ENCODE data around the gene HLA-DPA1. TPM values are rescaled to one million over a fixed set of nuclear protein-coding genes. Genes with fewer than 3 reads are reported as not detected.

HLA-DPA1 gene
- total and polyA plus RNA-seq, 9 donors, result 11.4 to 18.7 (median 14.6) TPM

- WGBS (ENCODE audit: insufficient coverage), result 90% methylated on average over 2 of the region's 6 CpGs
- H3K4me3 ChIP-seq (ENCODE audit: low read length), result no peak overlapping the region
- no peaks in the 10 kb centered on the region for H3K4me1 ChIP-seq (ENCODE audit: control insufficient read depth, insufficient read depth, low read length)
- H3K9me3 ChIP-seq (replicated peaks; ENCODE audit: control insufficient read depth, low read depth, low read length), result no peaks in the 10 kb centered on the region
- H3K27me3 ChIP-seq (ENCODE audit: control insufficient read depth, insufficient read depth, low read length), result peaks cover 6% of the 10 kb centered on the region
- no peak overlapping the region for H3K27ac ChIP-seq (ENCODE audit: low read length)
- no peaks in the 10 kb centered on the region for H3K36me3 ChIP-seq (ENCODE audit: control insufficient read depth, insufficient read depth, low read length)
- DNase-seq, result no peak
Measured at GRCh38 chr6:33050014-33050810, 23.2 kb downstream of the HLA-DPA1 start.

- Histone ChIP-seq H3K9me3 (replicated peaks; ENCODE audit: control insufficient read depth, low read depth, low read length) (no peaks in the 10 kb centered on the region), H3K27me3 (ENCODE audit: control insufficient read depth, insufficient read depth, low read length) (peaks cover 6% of the 10 kb centered on the region), H3K4me1 (ENCODE audit: control insufficient read depth, insufficient read depth, low read length) (no peaks in the 10 kb centered on the region), H3K36me3 (ENCODE audit: control insufficient read depth, insufficient read depth, low read length) (no peaks in the 10 kb centered on the region), H3K27ac (ENCODE audit: low read length) (no peak overlapping the region), H3K4me3 (ENCODE audit: low read length) (no peak overlapping the region)
- WGBS (ENCODE audit: insufficient coverage), result 50% methylated on average over 6 of the region's 9 CpGs
- no peak for DNase-seq
Measured at GRCh38 chr6:33049323-33050013, 24.0 kb downstream of the HLA-DPA1 start.

- Histone ChIP-seq H3K36me3 (ENCODE audit: control insufficient read depth, insufficient read depth, low read length) (no peaks in the 10 kb centered on the region), H3K27ac (ENCODE audit: low read length) (no peak overlapping the region), H3K4me1 (ENCODE audit: control insufficient read depth, insufficient read depth, low read length) (no peaks in the 10 kb centered on the region), H3K27me3 (ENCODE audit: control insufficient read depth, insufficient read depth, low read length) (peaks cover 2% of the 10 kb centered on the region), H3K4me3 (ENCODE audit: low read length) (no peak overlapping the region), H3K9me3 (replicated peaks; ENCODE audit: control insufficient read depth, low read depth, low read length) (no peaks in the 10 kb centered on the region)
- no CpG with 5 or more reads among the region's 2 CpGs for WGBS (ENCODE audit: insufficient coverage)
- DNase-seq, result no peak
Measured at GRCh38 chr6:33040157-33040556, 33.3 kb downstream of the HLA-DPA1 start.

- Histone ChIP-seq H3K4me1 (ENCODE audit: control insufficient read depth, insufficient read depth, low read length) (no peaks in the 10 kb centered on the region), H3K4me3 (ENCODE audit: low read length) (no peak overlapping the region), H3K9me3 (replicated peaks; ENCODE audit: control insufficient read depth, low read depth, low read length) (no peaks in the 10 kb centered on the region), H3K27me3 (ENCODE audit: control insufficient read depth, insufficient read depth, low read length) (peaks cover 8% of the 10 kb centered on the region), H3K27ac (ENCODE audit: low read length) (no peak overlapping the region), H3K36me3 (ENCODE audit: control insufficient read depth, insufficient read depth, low read length) (no peaks in the 10 kb centered on the region)
- WGBS (ENCODE audit: insufficient coverage), result no CpG with 5 or more reads among the region's 1 CpG
- no peak for DNase-seq
Measured at GRCh38 chr6:33036535-33036934, 36.9 kb downstream of the HLA-DPA1 start.

- H3K4me3 ChIP-seq (ENCODE audit: low read length), result no peak overlapping the region
- H3K4me1 ChIP-seq (ENCODE audit: control insufficient read depth, insufficient read depth, low read length), result no peaks in the 10 kb centered on the region
- DNase-seq, result no peak
- H3K36me3 ChIP-seq (ENCODE audit: control insufficient read depth, insufficient read depth, low read length), result no peaks in the 10 kb centered on the region
- H3K27ac ChIP-seq (ENCODE audit: low read length), result no peak overlapping the region
- H3K27me3 ChIP-seq (ENCODE audit: control insufficient read depth, insufficient read depth, low read length), result peaks cover 6% of the 10 kb centered on the region
- H3K9me3 ChIP-seq (replicated peaks; ENCODE audit: control insufficient read depth, low read depth, low read length), result no peaks in the 10 kb centered on the region
- WGBS (ENCODE audit: insufficient coverage), result no CpG with 5 or more reads among the region's 1 CpG
Measured at GRCh38 chr6:33034554-33034953, 38.9 kb downstream of the HLA-DPA1 start.

GRCh38 chr6:33030245-33030644 lies 43.2 kb downstream of the HLA-DPA1 start:
- H3K27ac ChIP-seq (ENCODE audit: low read length), result no peak overlapping the region
- H3K27me3 ChIP-seq (ENCODE audit: control insufficient read depth, insufficient read depth, low read length), result peaks cover 6% of the 10 kb centered on the region
- WGBS (ENCODE audit: insufficient coverage), result no CpG with 5 or more reads among the region's 3 CpGs
- no peak for DNase-seq
- no peaks in the 10 kb centered on the region for H3K9me3 ChIP-seq (replicated peaks; ENCODE audit: control insufficient read depth, low read depth, low read length)
- no peak overlapping the region for H3K4me3 ChIP-seq (ENCODE audit: low read length)
- H3K4me1 ChIP-seq (ENCODE audit: control insufficient read depth, insufficient read depth, low read length), result no peaks in the 10 kb centered on the region
- H3K36me3 ChIP-seq (ENCODE audit: control insufficient read depth, insufficient read depth, low read length), result no peaks in the 10 kb centered on the region

- Histone ChIP-seq H3K9me3 (replicated peaks; ENCODE audit: control insufficient read depth, low read depth, low read length) (no peaks in the 10 kb centered on the region), H3K36me3 (ENCODE audit: control insufficient read depth, insufficient read depth, low read length) (no peaks in the 10 kb centered on the region), H3K4me3 (ENCODE audit: low read length) (no peak overlapping the region), H3K4me1 (ENCODE audit: control insufficient read depth, insufficient read depth, low read length) (no peaks in the 10 kb centered on the region), H3K27ac (ENCODE audit: low read length) (peak overlapping the region; percentile 59), H3K27me3 (ENCODE audit: control insufficient read depth, insufficient read depth, low read length) (peaks cover 6% of the 10 kb centered on the region)
- 33% methylated on average over 4 of the region's 6 CpGs for WGBS (ENCODE audit: insufficient coverage)
- peak; percentile 71 for DNase-seq
Measured at GRCh38 chr6:33029328-33030184, 43.9 kb downstream of the HLA-DPA1 start.

- 40% methylated on average over 1 of the region's 1 CpG for WGBS (ENCODE audit: insufficient coverage)
- H3K4me1 ChIP-seq (ENCODE audit: control insufficient read depth, insufficient read depth, low read length), result no peaks in the 10 kb centered on the region
- H3K36me3 ChIP-seq (ENCODE audit: control insufficient read depth, insufficient read depth, low read length), result no peaks in the 10 kb centered on the region
- no peaks in the 10 kb centered on the region for H3K9me3 ChIP-seq (replicated peaks; ENCODE audit: control insufficient read depth, low read depth, low read length)
- no peak for DNase-seq
- H3K4me3 ChIP-seq (ENCODE audit: low read length), result no peak overlapping the region
- H3K27me3 ChIP-seq (ENCODE audit: control insufficient read depth, insufficient read depth, low read length), result peaks cover 6% of the 10 kb centered on the region
- H3K27ac ChIP-seq (ENCODE audit: low read length), result no peak overlapping the region
Measured at GRCh38 chr6:33028220-33028849, 45.1 kb downstream of the HLA-DPA1 start.

GRCh38 chr6:33024521-33024920 lies 48.9 kb downstream of the HLA-DPA1 start:
- H3K4me3 ChIP-seq (ENCODE audit: low read length), result no peak overlapping the region
- no peaks in the 10 kb centered on the region for H3K27me3 ChIP-seq (ENCODE audit: control insufficient read depth, insufficient read depth, low read length)
- no peak for DNase-seq
- H3K4me1 ChIP-seq (ENCODE audit: control insufficient read depth, insufficient read depth, low read length), result peaks cover under 1% of the 10 kb centered on the region
- H3K36me3 ChIP-seq (ENCODE audit: control insufficient read depth, insufficient read depth, low read length), result no peaks in the 10 kb centered on the region
- no peak overlapping the region for H3K27ac ChIP-seq (ENCODE audit: low read length)
- no peaks in the 10 kb centered on the region for H3K9me3 ChIP-seq (replicated peaks; ENCODE audit: control insufficient read depth, low read depth, low read length)

Measured in muscle of leg (tissue), 11 donors.